ENCODE measurements around the gene APOA4. TPM values are rescaled to one million over a fixed set of nuclear protein-coding genes. Genes with fewer than 3 reads are reported as not detected.
A peak's percentile ranks its signal among the peaks of the same experiment; 100 is the strongest.

APOA4 gene
- total and polyA plus RNA-seq, 2 of the 13 experiments (the other 11 are each of a cell fraction or from before 2014, with no cell fraction given): 3.8 to 7.2 TPM

DNA sequence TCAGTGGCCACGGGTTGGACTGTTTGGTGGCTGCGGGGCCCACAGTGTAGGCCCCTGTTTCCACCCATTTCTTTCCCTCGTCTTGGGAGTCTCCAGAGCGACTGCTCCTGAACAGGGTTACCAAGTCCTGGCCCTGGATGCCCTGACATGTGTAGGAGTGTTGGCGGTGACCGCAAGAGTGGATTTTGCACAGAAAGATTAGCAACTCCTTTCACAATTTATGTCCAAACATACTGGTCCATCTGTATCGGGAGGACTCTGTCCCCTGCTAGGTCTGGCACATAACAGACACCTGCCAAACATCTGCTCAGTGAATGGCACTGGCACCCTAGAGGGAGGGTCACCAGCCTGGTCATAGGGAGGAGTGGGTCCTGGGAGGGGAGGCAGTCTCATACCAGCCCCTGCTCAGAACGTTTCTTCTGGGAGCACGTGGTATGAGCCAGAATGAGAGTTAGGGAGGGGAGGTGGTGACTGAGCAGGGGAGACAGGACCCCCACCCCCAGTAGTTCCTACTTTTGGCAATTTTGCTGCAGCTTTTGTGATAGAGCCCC is 17.7 kb upstream of the APOA4 start (continued):
- TF ChIP-seq, protein P1, sequence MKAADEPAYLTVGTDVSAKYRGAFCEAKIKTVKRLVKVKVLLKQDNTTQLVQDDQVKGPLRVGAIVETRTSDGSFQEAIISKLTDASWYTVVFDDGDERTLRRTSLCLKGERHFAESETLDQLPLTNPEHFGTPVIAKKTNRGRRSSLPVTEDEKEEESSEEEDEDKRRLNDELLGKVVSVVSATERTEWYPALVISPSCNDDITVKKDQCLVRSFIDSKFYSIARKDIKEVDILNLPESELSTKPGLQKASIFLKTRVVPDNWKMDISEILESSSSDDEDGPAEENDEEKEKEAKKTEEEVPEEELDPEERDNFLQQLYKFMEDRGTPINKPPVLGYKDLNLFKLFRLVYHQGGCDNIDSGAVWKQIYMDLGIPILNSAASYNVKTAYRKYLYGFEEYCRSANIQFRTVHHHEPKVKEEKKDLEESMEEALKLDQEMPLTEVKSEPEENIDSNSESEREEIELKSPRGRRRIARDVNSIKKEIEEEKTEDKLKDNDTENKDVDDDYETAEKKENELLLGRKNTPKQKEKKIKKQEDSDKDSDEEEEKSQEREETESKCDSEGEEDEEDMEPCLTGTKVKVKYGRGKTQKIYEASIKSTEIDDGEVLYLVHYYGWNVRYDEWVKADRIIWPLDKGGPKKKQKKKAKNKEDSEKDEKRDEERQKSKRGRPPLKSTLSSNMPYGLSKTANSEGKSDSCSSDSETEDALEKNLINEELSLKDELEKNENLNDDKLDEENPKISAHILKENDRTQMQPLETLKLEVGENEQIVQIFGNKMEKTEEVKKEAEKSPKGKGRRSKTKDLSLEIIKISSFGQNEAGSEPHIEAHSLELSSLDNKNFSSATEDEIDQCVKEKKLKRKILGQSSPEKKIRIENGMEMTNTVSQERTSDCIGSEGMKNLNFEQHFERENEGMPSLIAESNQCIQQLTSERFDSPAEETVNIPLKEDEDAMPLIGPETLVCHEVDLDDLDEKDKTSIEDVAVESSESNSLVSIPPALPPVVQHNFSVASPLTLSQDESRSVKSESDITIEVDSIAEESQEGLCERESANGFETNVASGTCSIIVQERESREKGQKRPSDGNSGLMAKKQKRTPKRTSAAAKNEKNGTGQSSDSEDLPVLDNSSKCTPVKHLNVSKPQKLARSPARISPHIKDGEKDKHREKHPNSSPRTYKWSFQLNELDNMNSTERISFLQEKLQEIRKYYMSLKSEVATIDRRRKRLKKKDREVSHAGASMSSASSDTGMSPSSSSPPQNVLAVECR (CRISPR knock-in tag; IDR thresholded peaks at IDR 0.05; ENCODE audit: borderline replicate concordance): peak; percentile 58; the same call in 1 of the 2 replicates
- TF ChIP-seq KLF11 (CRISPR knock-in tag; IDR thresholded peaks at IDR 0.05): no peak
- TF ChIP-seq BHLHE40 (IDR thresholded peaks at IDR 0.05; ENCODE audit: low read length): no peak
- TF ChIP-seq, protein P2, sequence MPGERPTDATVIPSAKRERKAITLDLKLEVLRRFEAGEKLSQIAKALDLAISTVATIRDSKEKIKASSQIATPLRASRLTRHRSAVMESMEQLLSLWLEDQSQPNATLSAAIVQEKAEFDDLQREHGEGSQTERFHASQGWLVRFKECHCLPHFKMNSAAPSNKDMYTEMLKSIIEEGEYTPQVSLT (CRISPR knock-in tag; IDR thresholded peaks at IDR 0.05; ENCODE audit: borderline replicate concordance, low read depth): no peak
- TF ChIP-seq, protein P3, sequence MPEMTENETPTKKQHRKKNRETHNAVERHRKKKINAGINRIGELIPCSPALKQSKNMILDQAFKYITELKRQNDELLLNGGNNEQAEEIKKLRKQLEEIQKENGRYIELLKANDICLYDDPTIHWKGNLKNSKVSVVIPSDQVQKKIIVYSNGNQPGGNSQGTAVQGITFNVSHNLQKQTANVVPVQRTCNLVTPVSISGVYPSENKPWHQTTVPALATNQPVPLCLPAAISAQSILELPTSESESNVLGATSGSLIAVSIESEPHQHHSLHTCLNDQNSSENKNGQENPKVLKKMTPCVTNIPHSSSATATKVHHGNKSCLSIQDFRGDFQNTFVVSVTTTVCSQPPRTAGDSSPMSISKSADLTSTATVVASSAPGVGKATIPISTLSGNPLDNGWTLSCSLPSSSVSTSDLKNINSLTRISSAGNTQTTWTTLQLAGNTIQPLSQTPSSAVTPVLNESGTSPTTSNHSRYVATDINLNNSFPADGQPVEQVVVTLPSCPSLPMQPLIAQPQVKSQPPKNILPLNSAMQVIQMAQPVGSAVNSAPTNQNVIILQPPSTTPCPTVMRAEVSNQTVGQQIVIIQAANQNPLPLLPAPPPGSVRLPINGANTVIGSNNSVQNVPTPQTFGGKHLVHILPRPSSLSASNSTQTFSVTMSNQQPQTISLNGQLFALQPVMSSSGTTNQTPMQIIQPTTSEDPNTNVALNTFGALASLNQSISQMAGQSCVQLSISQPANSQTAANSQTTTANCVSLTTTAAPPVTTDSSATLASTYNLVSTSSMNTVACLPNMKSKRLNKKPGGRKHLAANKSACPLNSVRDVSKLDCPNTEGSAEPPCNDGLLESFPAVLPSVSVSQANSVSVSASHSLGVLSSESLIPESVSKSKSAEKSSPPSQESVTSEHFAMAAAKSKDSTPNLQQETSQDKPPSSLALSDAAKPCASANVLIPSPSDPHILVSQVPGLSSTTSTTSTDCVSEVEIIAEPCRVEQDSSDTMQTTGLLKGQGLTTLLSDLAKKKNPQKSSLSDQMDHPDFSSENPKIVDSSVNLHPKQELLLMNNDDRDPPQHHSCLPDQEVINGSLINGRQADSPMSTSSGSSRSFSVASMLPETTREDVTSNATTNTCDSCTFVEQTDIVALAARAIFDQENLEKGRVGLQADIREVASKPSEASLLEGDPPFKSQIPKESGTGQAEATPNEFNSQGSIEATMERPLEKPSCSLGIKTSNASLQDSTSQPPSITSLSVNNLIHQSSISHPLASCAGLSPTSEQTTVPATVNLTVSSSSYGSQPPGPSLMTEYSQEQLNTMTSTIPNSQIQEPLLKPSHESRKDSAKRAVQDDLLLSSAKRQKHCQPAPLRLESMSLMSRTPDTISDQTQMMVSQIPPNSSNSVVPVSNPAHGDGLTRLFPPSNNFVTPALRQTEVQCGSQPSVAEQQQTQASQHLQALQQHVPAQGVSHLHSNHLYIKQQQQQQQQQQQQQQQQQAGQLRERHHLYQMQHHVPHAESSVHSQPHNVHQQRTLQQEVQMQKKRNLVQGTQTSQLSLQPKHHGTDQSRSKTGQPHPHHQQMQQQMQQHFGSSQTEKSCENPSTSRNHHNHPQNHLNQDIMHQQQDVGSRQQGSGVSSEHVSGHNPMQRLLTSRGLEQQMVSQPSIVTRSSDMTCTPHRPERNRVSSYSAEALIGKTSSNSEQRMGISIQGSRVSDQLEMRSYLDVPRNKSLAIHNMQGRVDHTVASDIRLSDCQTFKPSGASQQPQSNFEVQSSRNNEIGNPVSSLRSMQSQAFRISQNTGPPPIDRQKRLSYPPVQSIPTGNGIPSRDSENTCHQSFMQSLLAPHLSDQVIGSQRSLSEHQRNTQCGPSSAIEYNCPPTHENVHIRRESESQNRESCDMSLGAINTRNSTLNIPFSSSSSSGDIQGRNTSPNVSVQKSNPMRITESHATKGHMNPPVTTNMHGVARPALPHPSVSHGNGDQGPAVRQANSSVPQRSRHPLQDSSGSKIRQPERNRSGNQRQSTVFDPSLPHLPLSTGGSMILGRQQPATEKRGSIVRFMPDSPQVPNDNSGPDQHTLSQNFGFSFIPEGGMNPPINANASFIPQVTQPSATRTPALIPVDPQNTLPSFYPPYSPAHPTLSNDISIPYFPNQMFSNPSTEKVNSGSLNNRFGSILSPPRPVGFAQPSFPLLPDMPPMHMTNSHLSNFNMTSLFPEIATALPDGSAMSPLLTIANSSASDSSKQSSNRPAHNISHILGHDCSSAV (CRISPR knock-in tag; IDR thresholded peaks at IDR 0.05; ENCODE audit: borderline replicate concordance): 0 out of 2 replicates have a peak, but pooled peaks have one; percentile 26
- TF ChIP-seq ZNF382 (CRISPR knock-in tag; IDR thresholded peaks at IDR 0.05; ENCODE audit: borderline replicate concordance): no peak
- TF ChIP-seq ZNF672 (CRISPR knock-in tag; IDR thresholded peaks at IDR 0.05): no peak
- TF ChIP-seq ZNF260 (CRISPR knock-in tag; IDR thresholded peaks at IDR 0.05; ENCODE audit: borderline replicate concordance, low read depth): no peak
- TF ChIP-seq, protein P4, sequence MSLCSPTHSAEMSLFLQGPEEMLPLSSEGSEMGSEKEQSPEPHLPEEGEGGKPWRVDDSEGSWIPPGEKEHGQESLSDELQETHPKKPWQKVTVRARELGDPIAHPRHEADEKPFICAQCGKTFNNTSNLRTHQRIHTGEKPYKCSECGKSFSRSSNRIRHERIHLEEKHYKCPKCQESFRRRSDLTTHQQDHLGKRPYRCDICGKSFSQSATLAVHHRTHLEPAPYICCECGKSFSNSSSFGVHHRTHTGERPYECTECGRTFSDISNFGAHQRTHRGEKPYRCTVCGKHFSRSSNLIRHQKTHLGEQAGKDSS (CRISPR knock-in tag; IDR thresholded peaks at IDR 0.05; ENCODE audit: borderline replicate concordance, low read depth): no peak
- TF ChIP-seq, protein P5, sequence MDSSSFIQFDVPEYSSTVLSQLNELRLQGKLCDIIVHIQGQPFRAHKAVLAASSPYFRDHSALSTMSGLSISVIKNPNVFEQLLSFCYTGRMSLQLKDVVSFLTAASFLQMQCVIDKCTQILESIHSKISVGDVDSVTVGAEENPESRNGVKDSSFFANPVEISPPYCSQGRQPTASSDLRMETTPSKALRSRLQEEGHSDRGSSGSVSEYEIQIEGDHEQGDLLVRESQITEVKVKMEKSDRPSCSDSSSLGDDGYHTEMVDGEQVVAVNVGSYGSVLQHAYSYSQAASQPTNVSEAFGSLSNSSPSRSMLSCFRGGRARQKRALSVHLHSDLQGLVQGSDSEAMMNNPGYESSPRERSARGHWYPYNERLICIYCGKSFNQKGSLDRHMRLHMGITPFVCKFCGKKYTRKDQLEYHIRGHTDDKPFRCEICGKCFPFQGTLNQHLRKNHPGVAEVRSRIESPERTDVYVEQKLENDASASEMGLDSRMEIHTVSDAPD (CRISPR knock-in tag; IDR thresholded peaks at IDR 0.05): peak; percentile 49; the same call in 1 of the 2 replicates
- TF ChIP-seq ZNF83 (CRISPR knock-in tag; IDR thresholded peaks at IDR 0.05; ENCODE audit: borderline replicate concordance): 0 out of 2 replicates have a peak, but pooled peaks have one; percentile 25
- TF ChIP-seq ZNF263 (CRISPR knock-in tag; IDR thresholded peaks at IDR 0.05): peak; percentile 90
- TF ChIP-seq YEATS2 (CRISPR knock-in tag; IDR thresholded peaks at IDR 0.05; ENCODE audit: borderline replicate concordance): 0 out of 2 replicates have a peak, but pooled peaks have one; percentile 21

Data from HepG2 (cell line).